MCF 10A (cell line): ENCODE measurements around the gene ENO4. TPM values are rescaled to one million over a fixed set of nuclear protein-coding genes. Genes with fewer than 3 reads are reported as not detected.

Experiments used
- BruUV-seq: library from RNA; stranded (reverse); fragments of 400-500 nt; replicated peaks from 2 replicates; lab custom pipeline; 2021; lab: Mats Ljungman, UMichigan
- CTCF ChIA-PET: fragments of 300-600 bp; sonication (Branson Sonifier 250); formaldehyde crosslinking; extraction: SDS; loops from one replicate; lab custom pipeline; 2021; ENCODE audit warnings: antibody characterized with exemption, inconsistent platforms; lab: Yijun Ruan, JAX
- POLR2A ChIA-PET: fragments of 300-600, 350-650 bp; sonication (Branson Sonifier 250); formaldehyde crosslinking; extraction: SDS; loops from one replicate; lab custom pipeline; 2020; ENCODE audit warnings: antibody characterized with exemption, inconsistent platforms; lab: Yijun Ruan, JAX
- DNase-seq: peaks from one replicate; pipeline ENCODE4 v3.0.0-alpha.2; 2018; ENCODE audit not compliant: unreplicated experiment
- H3K27ac Mint-ChIP-seq: one replicate; pipeline ENCODE4 v1.8.0; 2022; ENCODE audit warnings: mild to moderate bottlenecking, low read depth, mixed read lengths; ENCODE audit not compliant: unreplicated experiment
- H3K27me3 Mint-ChIP-seq: one replicate; pipeline ENCODE4 v1.8.0; 2022; ENCODE audit warnings: mixed read lengths; ENCODE audit not compliant: insufficient read depth, unreplicated experiment
- H3K36me3 Mint-ChIP-seq: one replicate; pipeline ENCODE4 v1.8.0; 2022; ENCODE audit warnings: mild to moderate bottlenecking, moderate library complexity, mixed read lengths; ENCODE audit not compliant: insufficient read depth, unreplicated experiment
- H3K4me1 Mint-ChIP-seq: one replicate; pipeline ENCODE4 v1.8.0; 2022; ENCODE audit warnings: mixed read lengths; ENCODE audit not compliant: insufficient read depth, unreplicated experiment
- H3K4me3 Mint-ChIP-seq: one replicate; pipeline ENCODE4 v1.8.0; 2022; ENCODE audit warnings: mild to moderate bottlenecking, moderate library complexity, mixed read lengths; ENCODE audit not compliant: unreplicated experiment
- H3K9me3 Mint-ChIP-seq: one replicate; pipeline ENCODE4 v1.8.0; 2022; ENCODE audit warnings: mixed read lengths; ENCODE audit not compliant: unreplicated experiment
- intact Hi-C: fragments of 100-400 bp; cut with micrococcal nuclease; formaldehyde crosslinking; loops from 2 replicates; pipeline ENCODE4 v1.14.1; 2022
- total RNA-seq: library from RNA; stranded (reverse); gene quantifications from 2 replicates; pipeline ENCODE4 v1.2.3, GENCODE V29; 2022
- TF ChIP-seq, protein P1 (sequence below): fragments of 200-600 bp; IDR thresholded peaks from one replicate; pipeline ENCODE4 v1.8.0; 2022; ENCODE audit warnings: antibody characterized with exemption, mild to moderate bottlenecking; ENCODE audit not compliant: unreplicated experiment

ENO4 gene
- total RNA-seq, 1 experiment from 2014 or later, result not detected

GRCh38 chr10:116910910-116911309 lies 61.6 kb downstream of the ENO4 start:
- Mint-ChIP-seq H3K27me3 (no peaks in the 10 kb centered on the region), H3K4me1 (no peaks in the 10 kb centered on the region), H3K9me3 (no peaks in the 10 kb centered on the region), H3K4me3 (no peak overlapping the region), H3K27ac (no peak overlapping the region), H3K36me3 (peaks cover 61% of the 10 kb centered on the region)
- ChIA-PET CTCF (interaction anchor here (0.6 to 0.7 kb wide), 2 partner anchors 806 to 1579 kb away, joined by 3 read pairs; no protein-coding TSS in a partner anchor), POLR2A (interaction anchor here (1.6 kb wide), 1 partner anchor 22 kb away, joined by 4 read pairs; no protein-coding TSS in a partner anchor)
- no peak for DNase-seq
- TF ChIP-seq, protein P1, sequence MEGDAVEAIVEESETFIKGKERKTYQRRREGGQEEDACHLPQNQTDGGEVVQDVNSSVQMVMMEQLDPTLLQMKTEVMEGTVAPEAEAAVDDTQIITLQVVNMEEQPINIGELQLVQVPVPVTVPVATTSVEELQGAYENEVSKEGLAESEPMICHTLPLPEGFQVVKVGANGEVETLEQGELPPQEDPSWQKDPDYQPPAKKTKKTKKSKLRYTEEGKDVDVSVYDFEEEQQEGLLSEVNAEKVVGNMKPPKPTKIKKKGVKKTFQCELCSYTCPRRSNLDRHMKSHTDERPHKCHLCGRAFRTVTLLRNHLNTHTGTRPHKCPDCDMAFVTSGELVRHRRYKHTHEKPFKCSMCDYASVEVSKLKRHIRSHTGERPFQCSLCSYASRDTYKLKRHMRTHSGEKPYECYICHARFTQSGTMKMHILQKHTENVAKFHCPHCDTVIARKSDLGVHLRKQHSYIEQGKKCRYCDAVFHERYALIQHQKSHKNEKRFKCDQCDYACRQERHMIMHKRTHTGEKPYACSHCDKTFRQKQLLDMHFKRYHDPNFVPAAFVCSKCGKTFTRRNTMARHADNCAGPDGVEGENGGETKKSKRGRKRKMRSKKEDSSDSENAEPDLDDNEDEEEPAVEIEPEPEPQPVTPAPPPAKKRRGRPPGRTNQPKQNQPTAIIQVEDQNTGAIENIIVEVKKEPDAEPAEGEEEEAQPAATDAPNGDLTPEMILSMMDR, result no peak
- BruUV-seq, result no TSS peak
- intact Hi-C loops, result no loop called here

- TF ChIP-seq, protein P1, result no peak
- intact Hi-C loops, result no loop called here
- no peak for DNase-seq
- H3K36me3 Mint-ChIP-seq, result peaks cover 56% of the 10 kb centered on the region
- POLR2A ChIA-PET, result interaction anchor here (1.6 kb wide), 1 partner anchor 23 kb away, joined by 4 read pairs; no protein-coding TSS in a partner anchor
- no peak overlapping the region for H3K27ac Mint-ChIP-seq
- H3K9me3 Mint-ChIP-seq, result no peaks in the 10 kb centered on the region
- H3K27me3 Mint-ChIP-seq, result no peaks in the 10 kb centered on the region
- no TSS peak for BruUV-seq
- H3K4me1 Mint-ChIP-seq, result no peaks in the 10 kb centered on the region
- H3K4me3 Mint-ChIP-seq, result no peak overlapping the region
- CTCF ChIA-PET, result no interaction called here
Observed at GRCh38 chr10:116912162-116912561, 62.9 kb downstream of the ENO4 start.

DNA sequence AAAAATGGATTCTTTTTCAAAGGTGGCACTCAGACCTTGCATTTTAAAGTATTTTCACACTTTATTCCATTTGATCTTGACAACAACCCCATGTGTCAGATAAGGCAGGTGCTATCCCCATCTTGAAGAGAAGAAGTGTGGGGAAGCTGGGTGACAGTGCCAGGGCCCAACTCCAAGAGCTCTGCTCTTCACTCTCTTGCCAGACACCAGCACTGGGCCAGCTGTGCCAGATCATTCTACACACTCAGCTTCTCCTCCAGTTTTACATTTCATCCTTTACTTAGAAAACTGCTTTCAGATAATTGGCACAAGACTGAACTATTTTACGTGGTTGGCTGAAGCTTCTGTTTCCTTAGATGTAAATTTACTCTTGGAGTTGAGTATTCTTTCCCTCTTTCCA lies 64.4 kb downstream of the ENO4 start:
- POLR2A ChIA-PET, result no interaction called here
- no peaks in the 10 kb centered on the region for H3K4me1 Mint-ChIP-seq
- CTCF ChIA-PET, result interaction anchor here (0.8 kb wide), 1 partner anchor 10 kb away, joined by 3 read pairs; no protein-coding TSS in a partner anchor
- H3K27me3 Mint-ChIP-seq, result no peaks in the 10 kb centered on the region
- H3K36me3 Mint-ChIP-seq, result peaks cover 66% of the 10 kb centered on the region
- H3K27ac Mint-ChIP-seq, result no peak overlapping the region
- intact Hi-C loops, result no loop called here
- no peak overlapping the region for H3K4me3 Mint-ChIP-seq
- no peaks in the 10 kb centered on the region for H3K9me3 Mint-ChIP-seq
- TF ChIP-seq, protein P1, result no peak
- DNase-seq, result no peak
- no TSS peak for BruUV-seq

GRCh38 chr10:116915340-116915739 lies 66.0 kb downstream of the ENO4 start:
- BruUV-seq, result no TSS peak
- CTCF ChIA-PET, result no interaction called here
- H3K4me3 Mint-ChIP-seq, result no peak overlapping the region
- intact Hi-C loops, result no loop called here
- no peaks in the 10 kb centered on the region for H3K27me3 Mint-ChIP-seq
- no peaks in the 10 kb centered on the region for H3K9me3 Mint-ChIP-seq
- peaks cover 69% of the 10 kb centered on the region for H3K36me3 Mint-ChIP-seq
- no peak overlapping the region for H3K27ac Mint-ChIP-seq
- DNase-seq, result no peak
- TF ChIP-seq, protein P1, result no peak
- H3K4me1 Mint-ChIP-seq, result no peaks in the 10 kb centered on the region
- POLR2A ChIA-PET, result interaction anchor here (0.6 kb wide), 1 partner anchor 100 kb away, joined by 3 read pairs; no protein-coding TSS in a partner anchor
